CD4-positive, alpha-beta T cell treated with Interleukin-17A for 1 hour (primary cell): ENCODE measurements around the gene HOXA11.

Experiments
- DNase-seq: peaks from one replicate; pipeline ENCODE4 v3.0.0-alpha.2; 2020

HOXA11 gene

DNA sequence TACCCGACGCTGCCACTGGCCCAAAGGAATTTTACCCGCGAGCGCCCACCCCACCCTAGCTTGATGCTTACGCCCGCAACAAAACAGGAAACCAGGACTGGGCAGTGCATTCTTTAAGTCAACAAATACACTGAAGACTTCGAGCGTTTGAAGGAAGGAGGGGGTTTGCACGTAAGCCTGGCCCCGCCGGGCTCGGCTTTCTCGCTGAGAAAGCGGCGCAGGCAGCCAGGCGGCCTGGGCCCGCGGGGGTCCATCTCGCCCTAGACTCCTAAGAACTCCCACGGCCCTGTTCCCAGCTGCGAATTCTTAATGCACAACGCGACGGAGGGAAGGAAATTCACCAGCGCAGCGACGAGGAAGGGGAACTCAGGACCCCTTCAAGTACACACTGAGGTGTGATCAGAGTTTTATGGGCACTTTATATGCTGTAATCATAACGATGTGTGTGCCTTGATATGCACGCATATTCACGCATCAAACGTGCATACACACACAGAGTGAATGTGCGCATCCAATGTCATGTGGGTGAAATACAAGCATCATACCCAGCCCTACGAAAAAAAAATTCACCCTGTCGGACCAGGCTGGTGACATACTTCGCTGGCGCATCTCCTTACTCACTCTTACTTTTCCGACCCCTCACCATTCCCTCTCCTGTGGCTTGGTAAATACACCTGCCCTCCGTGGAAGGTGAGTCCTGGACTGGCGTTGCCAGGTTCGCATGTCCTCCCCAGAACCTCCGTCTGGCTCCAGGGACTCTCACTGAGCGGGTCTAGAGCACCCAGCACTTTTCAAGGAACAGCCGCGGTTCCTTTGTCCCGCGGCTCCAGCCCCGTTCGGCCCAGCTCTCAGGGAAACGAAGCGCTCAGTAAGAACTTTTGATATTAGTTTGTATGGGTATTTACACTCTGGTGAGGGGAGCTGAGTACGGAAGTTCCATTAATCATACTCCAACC, 20.6 kb upstream of the HOXA11 start:
- no peak for DNase-seq

DNA sequence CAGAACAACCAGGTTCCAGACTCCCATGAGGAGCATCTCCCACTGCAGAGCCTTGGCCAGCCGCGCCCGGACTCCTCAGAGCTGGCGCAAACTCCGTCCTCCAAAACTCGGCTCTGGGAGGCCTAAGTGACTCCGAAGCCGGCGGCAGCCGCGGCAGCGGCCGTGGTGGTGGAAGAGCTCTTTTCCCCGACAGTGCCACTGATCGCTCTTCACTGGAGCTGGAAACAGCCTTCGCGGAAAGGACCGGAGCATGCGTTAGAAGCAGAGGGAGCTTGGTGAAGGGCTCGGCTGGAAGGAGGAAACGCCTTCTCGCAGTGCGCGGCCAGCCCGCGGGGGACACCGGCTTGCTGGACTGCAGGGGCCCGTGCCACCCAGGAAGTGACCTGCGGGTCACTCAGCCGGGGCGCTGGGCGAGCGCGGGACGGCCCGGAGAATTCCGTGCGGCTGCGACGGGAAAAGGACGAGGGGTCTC, 19.9 kb upstream of the HOXA11 start:
- no peak for DNase-seq

DNA sequence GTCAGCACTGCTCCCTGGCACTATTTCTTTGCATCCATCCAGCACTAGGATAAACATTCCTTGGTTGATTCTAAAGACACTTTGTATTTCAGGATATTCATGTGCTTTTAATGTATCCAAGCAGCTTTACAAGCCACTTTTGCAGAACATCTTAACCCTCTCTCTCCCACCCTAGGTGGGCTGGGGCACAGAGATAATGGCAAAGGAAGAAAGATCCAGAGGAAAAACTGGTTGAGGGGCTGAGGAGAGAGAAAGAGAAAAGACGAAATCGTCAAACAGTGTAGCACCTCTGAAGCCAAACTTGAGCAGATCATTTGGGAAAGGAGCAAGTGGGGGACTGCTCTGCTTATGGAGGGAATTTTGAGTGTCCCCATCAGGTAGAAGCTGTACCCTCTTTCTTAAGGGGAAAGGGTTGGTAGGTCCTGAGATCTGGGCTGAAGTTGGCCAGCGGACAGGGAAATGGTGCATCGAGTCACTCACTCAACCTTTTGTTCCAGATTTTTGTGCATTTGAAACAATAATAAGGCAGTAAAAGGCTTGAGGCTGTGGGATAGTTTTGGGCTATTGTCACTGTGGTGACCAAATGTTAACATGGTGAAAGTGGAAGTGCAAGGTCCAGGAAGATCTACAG, 19.0 kb upstream of the HOXA11 start:
- no peak for DNase-seq

DNA sequence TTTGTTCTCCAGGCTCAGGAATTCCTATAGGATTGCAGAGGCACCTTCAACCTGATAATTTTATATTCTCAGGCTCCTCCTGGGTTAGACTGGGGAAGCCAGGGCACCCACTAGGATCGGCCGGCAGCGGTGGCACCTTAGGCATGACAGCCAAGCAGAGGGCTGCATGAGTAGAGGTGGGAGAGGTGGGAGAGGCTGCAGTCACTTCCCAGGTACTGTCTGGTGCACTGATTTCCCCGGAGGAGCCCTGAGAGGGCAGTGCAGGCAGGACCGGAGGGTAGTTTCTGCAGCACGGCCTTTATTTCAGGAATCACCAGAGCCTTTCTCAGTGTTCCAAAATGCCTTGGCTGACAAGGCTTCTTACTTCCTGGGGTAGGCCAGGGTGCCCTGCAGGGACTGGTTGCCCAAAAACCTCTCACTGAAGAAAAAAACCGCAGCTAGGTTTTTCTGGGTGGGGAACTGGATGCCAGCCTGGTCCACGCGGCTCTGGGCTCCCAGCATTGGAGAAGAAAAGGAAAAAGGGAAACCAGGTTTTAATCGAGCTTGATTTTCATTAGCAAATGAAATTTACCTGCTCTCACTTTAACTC, 18.4 kb upstream of the HOXA11 start:
- DNase-seq: no peak

DNA sequence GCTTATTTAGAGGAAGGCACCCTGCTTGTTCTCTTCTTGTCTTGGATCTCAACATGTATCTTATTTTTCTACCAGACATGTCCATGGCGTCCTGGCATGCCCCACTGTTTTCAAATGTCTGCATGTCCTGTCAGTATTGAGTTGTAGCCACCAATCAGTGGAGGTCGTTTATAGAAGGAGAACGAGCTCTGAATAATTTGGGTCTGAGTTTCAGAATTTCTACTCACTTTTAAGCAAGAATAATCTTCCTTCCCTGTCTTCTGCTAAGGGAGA, 17.8 kb upstream of the HOXA11 start:
- no peak for DNase-seq

DNA sequence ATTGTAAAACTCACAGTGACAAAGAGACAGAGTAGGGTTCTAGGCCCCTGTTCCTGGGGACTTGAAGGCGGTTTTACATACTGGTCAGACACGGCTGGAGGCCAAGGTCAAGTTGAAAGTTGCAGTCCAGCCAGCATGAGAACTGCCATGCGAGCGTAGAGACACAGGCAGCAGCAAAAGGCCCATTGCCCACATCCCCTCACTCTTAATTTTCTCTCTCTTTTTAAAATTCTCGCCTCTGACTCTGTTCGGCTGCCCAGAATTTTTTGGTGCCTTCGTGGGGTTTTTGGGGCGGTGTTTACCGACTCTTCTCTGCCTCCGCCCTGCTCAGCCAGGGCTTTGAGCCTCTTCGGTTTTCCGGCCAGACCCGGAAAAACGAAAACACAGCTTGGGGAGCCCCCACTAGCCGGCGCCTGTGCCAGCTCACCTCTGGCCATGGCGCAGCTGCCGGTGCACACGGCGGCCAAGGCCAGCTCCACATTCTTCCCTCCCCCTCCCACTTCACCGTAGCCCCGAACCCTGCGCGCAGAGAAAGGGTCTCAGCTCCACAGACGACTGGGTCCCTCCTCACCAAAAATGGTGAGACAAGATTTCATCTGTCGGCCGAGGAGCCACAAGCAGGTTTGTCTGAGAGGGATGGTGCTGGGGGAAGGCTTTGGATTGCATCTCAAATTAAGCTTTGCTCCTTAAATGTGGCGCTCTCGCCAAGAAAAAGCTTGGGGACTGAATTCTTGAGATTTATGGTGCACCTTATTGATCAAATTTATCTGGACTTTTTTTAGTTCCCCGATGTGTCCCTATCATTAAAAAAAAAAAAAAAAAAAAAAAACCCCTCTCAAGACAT, 17.2 kb upstream of the HOXA11 start:
- DNase-seq: no peak

DNA sequence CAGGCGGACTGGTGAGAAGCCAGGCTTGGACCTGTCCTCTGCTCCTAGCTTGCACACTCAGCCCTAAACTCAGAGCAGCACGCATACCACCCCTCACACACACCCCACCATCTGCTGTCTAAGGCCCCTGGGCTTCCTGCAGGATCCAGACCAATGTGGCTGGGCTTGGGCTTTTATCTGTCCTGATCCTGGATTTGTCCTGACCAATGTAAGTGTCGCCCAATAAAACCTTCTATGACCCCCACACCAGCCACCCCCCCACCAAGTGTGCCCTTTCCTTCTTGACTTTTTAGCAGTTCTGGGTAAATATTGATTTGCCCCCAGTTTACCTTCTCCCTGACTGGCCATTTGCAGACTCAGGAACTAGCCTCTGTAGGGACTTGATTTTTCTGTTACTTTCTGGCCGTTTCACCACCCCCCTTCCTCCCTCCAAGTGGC, 16.6 kb upstream of the HOXA11 start:
- no peak for DNase-seq

DNA sequence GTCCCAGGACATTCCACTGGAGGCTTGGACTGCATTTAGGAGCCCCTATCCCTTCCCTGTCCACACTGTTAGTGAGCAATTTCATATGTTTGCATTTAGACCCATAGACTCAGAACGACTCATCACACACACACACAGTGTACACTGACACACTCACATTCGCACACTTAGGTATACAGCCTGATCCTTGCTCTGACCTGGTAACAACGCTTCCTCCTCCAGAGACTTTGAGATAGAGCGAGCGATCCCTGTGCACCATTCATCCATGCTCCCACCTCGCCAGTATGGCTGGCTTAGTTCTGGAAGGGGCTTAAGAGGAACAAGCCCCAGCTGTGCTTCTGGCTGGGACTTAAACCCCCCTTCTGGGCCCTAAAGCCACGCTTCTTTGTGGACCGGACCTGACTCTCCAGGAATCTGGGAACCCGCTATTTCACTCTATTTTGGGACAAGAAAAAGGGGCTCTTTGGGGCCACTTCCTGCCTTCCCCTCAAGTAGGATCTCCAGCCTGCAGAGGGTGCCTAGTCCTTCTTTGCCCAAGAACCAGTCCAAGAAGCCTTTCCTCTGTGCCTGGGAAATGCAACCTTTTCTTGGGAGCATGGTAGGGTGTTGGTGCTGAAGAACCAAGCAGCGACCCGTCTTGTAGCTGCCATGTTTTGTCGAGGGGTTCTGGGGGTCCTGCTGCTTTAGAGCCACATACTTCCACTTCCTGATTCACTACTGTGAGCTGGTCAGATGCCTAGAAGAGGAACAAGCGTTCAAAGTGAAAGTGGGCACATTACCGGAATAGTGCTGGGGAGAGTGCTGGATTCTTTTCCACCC, 15.9 kb upstream of the HOXA11 start:
- DNase-seq: no peak

DNA sequence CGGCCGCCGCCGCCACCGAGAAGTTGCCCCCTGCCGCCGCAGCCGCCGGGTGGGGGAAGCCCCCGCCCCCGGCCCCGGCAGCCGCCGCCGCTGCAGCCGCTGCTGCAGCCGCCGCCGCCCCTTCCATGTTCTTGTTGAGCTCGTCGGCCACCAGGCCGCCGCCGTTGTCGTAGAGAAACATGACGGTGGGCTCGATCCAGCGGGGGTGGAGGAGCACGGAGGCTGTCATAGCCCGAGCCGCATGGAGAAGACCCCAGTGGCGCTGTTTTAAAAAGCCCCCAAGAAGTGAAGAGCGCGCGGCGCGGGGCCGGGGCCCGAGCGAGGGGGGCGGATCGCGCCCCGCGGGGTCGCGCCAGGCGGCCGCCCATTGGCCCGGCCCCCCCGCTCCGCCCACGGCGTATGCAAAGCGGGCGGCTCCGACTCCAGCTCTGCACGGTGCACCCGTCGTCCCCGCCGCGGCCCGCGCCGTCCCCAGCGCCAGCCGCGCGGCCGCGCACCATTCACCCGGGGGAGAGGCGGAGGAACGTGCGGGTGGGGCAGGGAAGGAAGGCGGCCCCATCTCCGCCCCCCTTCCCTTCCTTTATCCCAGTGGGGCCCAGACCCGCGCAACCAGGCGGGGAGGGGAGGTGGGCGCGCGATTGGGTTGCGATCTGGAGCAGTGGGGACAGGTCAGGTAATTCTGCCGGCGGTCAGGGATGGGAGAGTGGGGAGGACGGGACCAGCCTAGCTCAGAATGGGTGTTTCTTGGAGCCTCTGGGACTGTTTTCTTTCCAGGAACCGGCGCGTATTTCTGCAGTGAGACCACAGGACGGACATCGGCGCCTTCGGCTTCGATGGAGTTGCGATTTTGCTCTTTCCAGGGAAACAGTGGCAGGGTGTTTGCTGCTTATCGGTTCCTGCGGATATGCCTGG, 15.1 kb upstream of the HOXA11 start, which contains the start of gene HOXA13:
HOXA13 (minus strand) TSS at position 243 of the 912 bp plus-strand sequence; CDS start at position 229, 14 bp downstream.
- DNase-seq: no peak

DNA sequence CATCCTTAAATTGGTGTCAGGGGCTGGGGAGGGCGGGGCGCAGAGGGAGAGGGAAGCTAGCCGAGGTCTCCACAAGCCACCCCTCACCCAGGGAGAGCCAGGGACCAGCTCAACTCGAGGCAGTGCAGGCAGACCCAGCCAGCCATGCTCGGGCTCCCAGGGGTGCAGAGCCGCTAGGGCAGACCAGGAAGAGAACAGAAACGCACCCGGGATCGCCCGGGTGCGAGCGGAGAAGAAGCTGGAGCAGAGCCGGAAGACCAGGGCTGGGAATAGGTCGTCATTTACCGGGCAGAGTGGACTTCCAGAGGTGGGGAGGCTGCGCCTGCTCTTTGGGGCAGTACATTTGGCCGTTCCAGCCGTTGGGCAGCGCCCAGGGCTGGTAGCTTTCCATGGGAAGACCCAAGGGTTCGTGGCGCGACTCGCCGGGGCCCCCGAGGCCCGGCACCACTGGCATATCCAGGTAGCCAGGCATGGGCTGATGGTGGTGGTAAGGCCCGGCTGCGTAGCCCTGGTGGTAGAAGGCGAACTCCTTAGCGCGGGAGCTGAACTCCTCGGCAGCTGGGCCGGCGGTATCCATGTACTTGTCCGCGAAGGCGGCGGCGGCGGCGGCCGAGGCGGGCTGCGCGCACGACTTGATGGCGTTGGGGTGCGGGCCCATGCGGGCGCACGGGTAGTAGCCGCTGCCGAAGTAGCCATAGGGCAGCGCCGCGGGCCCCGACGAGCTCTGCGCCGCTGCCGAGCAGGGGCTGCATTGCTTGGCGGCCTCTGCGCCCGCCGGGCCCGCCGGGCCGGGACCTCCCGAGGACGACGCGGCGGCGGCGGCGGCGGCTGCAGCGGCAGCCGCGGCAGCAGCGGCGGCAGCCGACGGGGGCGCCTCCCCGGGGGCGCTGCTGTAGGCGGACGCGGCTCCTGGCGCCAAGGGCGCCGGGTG, 14.1 kb upstream of the HOXA11 start:
- DNase-seq: no peak

DNA sequence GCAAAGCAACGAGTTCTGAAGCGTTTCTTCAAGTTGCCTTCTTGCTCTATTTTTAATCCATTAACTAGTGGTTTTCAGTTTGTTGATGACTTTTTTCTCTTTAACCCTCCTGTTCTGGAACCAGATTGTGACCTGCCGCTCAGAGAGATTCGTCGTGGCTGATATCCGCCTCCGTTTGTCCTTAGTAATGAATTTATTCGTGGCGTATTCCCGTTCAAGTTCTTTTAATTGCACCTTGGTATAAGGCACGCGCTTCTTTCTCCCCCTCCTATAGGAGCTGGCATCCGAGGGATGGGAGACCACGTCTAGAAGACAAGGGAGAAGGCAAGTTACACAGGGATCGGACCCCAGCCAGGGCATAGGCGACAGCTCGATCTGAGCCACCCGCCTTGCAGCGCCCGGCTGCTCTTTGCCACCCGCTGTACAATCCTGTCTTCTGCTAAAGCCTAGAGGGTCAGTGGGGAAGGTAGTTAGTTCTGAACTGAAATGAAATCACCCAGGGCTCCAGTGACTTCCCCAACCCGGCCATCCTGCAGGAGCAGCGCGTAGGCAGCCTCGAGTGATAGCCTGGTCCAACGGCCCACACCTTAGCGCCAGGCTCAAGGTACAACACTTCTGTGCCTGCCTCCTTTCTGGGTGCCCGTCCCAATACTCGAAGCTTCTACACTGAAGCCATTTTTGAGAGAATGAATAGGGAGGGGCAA, 13.3 kb upstream of the HOXA11 start:
- DNase-seq: no peak

DNA sequence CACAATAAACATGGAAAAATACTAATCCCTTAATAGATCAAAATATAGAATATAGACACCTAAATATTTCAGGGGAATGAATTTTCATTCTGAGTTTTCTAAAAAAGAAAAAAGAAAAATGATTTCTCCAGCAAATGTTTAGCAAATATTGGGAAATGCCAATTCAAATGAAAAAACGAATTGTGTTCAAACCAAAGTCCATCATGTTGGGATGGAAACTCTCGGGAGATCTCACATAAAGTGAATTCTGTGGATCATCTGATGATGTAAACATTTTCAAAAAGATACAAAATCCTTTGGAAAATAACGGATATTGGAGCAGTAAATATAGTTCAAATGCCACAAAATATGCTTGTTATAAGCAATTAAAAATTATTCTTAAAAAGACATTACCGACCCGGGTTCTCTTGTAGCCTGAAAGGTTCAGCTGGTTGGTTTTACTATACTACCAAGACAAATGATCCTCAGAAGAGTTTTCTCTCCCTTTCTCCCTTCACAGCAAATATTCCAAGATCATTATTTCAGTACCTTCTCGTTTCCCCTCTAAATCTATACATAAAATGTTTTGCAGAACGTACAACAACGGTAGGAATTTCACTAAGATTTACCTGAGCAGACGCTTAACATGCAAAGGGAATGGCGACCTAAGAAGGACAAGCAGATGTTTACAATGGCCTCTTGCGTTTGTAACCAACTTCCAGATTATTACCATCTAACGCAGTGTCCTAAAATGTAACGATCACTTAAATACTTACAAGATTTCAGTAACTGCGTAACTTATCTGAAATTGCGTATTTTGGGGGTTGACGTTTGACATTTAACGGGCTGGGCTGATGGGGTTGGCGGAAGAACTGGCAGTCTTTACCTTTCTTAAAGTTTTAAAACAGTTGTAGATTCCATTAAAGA, 12.4 kb upstream of the HOXA11 start:
- DNase-seq: no peak

DNA sequence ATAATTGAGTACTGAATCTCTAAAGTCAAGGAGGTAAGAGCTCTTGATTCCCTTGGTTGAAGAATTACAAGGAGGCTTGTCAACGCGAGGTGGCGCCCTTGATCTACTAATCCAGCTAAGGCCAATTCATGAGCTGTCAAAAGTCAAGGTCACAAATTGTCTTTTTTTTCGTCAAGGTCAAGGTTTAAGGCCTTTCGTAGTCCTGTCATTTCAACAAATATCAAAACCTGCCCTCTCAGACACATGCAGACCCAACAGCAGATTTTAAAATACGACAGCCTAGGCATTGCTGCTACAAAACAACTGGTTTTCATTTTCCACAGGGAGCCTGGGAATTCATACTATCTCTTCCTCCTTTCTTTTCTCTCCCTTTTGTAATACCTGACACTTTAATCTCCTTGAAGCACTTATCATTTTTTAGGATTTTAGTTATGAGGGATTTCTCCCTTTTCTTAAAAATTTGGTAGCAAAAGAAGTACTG, 11.3 kb upstream of the HOXA11 start:
- peak; percentile 83 for DNase-seq

DNA sequence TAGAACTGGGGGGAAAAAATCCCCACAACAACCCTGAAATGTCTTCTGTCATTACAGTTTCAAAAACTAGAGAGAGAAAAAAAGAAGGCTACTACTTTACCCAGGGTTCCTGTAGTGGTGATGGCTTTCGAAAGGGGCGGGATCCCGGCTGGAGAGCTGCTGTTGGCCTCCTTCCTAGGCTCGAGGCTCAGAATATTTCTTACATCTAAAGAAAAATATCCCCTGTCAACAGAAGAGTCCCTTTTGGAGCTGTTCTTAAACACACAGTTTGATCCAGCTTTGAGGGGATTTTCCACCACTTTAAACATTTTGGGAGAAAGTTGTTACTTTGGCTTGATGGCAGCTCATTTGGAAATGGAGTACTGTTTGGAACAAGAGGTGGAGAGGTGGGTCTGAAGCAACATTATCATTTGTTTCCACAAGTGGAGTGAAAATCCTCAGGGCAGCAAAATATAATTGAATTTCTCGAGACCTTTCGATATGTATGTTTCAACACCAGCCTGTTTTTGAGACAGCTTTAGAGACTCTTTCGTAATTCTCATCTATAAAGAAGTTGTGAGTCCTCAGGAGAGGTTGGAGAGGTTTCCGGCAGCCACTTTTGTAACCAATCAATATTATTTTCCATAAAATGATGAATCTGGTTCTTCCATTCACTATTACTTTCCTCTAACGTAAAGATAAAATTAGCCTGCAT, 9.8 kb upstream of the HOXA11 start:
- DNase-seq: no peak

DNA sequence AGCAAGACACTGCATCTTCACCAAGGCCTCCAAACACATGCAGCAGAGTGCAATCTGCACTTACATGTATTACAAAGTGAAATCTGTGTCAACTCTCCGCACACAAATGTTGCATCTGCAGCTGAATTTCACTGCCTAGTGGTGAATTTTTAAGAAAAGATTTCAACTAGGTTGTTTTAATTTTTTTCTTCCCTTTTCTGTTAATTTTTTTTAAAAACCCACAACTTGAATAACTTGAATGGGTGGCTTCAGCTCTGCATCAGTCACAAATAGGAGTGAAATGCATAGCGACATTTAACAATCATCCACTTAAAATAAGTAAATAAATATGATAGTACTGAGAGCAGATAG, 8.9 kb upstream of the HOXA11 start:
- no peak for DNase-seq

DNA sequence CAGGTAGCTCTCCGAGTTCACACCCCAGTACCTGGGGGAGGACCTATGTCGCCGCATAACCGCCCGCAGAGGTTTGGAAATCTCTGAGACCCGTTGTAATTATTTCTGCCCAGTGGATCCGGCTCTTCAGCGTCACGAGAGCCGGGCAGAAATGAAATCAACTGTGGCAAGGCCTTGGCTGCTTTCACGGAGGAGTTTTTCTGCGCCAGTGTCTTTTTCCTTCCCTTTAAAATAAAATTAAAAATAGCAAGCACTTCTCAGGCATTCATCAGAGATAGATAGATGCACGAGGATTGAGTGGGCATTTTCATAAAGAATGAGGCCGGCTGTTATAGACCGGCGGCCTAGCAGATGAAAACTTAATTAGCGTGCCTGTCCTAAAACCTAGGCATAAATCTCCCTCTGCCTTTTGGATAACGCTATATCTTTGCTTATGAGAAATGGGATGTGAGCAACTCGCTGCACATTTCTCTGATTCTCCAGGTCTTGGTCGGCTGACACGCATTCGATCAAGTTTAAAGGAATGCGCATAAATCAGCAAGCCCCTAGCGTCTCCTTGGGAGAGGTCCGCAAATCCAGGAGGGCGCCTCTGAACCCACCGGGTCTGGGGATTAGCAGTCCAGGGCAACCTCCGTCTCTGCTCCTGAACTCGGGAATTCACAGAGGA, 8.4 kb upstream of the HOXA11 start:
- DNase-seq: no peak
